ENCODE data around the gene RBSN. TPM values are rescaled to one million over a fixed set of nuclear protein-coding genes. Genes with fewer than 3 reads are reported as not detected.

The RBSN gene
- total and polyA plus RNA-seq, 2 donors (not counting 1 experiment from before 2014, with no cell fraction given): 10.0 to 26.8 TPM

DNA sequence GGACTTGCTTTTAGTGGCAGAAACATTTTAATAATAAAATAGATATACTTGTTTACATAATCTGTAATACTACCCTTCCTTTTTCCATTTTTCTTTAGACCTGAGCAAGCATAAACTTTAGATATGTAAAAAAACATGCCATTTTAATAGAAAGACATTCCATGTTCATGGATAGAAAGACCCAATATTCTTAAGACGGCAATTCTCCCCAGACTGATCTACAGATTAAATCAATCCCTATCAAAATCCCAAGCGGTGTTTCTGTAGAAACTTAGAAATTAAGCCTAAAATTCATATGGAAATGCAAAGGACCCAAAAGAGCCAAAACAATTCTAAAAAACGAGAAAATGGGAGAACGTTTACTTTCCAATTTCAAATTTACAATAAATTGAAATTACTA lies 45.4 kb downstream of the RBSN start:
- TF ChIP-seq, protein P1, sequence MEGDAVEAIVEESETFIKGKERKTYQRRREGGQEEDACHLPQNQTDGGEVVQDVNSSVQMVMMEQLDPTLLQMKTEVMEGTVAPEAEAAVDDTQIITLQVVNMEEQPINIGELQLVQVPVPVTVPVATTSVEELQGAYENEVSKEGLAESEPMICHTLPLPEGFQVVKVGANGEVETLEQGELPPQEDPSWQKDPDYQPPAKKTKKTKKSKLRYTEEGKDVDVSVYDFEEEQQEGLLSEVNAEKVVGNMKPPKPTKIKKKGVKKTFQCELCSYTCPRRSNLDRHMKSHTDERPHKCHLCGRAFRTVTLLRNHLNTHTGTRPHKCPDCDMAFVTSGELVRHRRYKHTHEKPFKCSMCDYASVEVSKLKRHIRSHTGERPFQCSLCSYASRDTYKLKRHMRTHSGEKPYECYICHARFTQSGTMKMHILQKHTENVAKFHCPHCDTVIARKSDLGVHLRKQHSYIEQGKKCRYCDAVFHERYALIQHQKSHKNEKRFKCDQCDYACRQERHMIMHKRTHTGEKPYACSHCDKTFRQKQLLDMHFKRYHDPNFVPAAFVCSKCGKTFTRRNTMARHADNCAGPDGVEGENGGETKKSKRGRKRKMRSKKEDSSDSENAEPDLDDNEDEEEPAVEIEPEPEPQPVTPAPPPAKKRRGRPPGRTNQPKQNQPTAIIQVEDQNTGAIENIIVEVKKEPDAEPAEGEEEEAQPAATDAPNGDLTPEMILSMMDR (conservative IDR thresholded peaks at IDR 0.05 in 1 of 2, IDR thresholded peaks at IDR 0.05 in 1 of 2; ENCODE audit: low read depth in 1 of 2, low read length in 2 of 2): no peak
- no peak for TF ChIP-seq EZH2 (IDR thresholded peaks at IDR 0.05; ENCODE audit: low read length, missing control alignments)
- no peak overlapping the region for H3K27ac ChIP-seq (ENCODE audit: insufficient read depth, low read length)
- H3K4me3 ChIP-seq (replicated peaks in 1 of 4; ENCODE audit: control extremely low read depth in 1 of 4, insufficient read depth in 1 of 4, low read depth in 3 of 4, low read length in 4 of 4): no peak overlapping the region
- no peaks in the 10 kb centered on the region for H3K9me3 ChIP-seq (ENCODE audit: control insufficient read depth, insufficient read depth, low read depth, low read length)
- H3K4me2 ChIP-seq (ENCODE audit: extremely low read depth, insufficient read depth, low read length): no peak overlapping the region
- H3K36me3 ChIP-seq (ENCODE audit: control insufficient read depth, insufficient read depth, low read length): peaks cover 16% of the 10 kb centered on the region
- H3K4me1 ChIP-seq (ENCODE audit: control insufficient read depth, extremely low read depth, insufficient read depth, low read length): no peaks in the 10 kb centered on the region
- H3K27me3 ChIP-seq (ENCODE audit: control insufficient read depth, insufficient read depth, low read length): no peaks in the 10 kb centered on the region
- DNase-seq (ENCODE audit: low read depth in 2 of 2): no peak
- no peaks in the 10 kb centered on the region for H4K20me1 ChIP-seq (ENCODE audit: control insufficient read depth, extremely low read depth, insufficient read depth, low read length)
- H3K9ac ChIP-seq (ENCODE audit: insufficient read depth, low read length): no peak overlapping the region
- H2AFZ ChIP-seq (ENCODE audit: low read length): no peak overlapping the region
- H3K79me2 ChIP-seq (ENCODE audit: control insufficient read depth, insufficient read depth, low read length): peaks cover 18% of the 10 kb centered on the region

DNA sequence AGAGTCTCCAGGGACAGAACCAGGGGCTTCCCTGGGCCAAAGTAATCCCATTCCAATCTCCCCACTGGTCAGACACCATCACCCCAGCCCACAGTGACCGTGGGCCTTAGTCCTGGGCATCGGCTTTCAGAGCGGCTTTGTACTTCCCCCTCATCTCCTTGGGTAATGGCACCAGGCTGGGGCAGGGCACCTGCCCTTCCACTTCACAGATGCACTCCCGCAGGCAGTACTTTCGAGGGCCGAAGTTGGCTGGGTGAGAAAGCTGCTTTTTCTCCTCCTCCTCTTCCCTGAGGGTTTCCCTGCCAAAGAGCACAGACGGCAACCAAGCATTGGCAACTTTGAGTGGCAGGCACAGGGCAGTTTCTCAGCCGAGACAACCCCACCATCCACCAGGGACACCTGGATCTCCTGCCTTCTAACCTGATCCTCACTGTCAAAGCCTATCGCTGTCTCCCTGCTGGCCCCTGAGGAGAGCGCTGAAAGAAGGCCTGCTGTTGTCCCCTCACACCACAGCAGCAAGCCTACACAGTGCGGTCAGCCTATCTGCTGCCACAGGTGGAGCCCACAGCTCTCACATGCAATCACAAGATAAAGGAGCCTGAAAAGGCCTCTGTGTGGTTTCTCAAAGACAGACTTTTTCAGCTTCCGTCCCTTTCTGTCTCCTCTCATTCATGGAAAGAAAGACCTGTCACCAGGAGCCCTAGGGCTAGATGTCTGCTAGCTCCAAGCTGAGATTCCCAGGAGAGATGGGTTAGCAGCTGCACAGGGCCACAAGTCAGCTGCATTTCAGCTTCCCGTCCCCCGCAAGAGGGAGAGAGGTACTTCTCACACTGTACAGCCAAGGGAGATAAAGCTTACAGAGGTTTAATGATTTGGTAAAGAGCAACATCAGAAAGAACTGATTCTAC lies 46.4 kb downstream of the RBSN start:
- Histone ChIP-seq H3K79me2 (ENCODE audit: control insufficient read depth, insufficient read depth, low read length) (peaks cover 18% of the 10 kb centered on the region), H2AFZ (ENCODE audit: low read length) (no peak overlapping the region), H4K20me1 (ENCODE audit: control insufficient read depth, extremely low read depth, insufficient read depth, low read length) (no peaks in the 10 kb centered on the region), H3K4me2 (ENCODE audit: extremely low read depth, insufficient read depth, low read length) (no peak overlapping the region), H3K4me3 (replicated peaks in 1 of 4; ENCODE audit: control extremely low read depth in 1 of 4, insufficient read depth in 1 of 4, low read depth in 3 of 4, low read length in 4 of 4) (no peak overlapping the region), H3K9ac (ENCODE audit: insufficient read depth, low read length) (no peak overlapping the region), H3K9me3 (ENCODE audit: control insufficient read depth, insufficient read depth, low read depth, low read length) (no peaks in the 10 kb centered on the region), H3K27ac (ENCODE audit: insufficient read depth, low read length) (no peak overlapping the region), H3K36me3 (ENCODE audit: control insufficient read depth, insufficient read depth, low read length) (peaks cover 16% of the 10 kb centered on the region), H3K27me3 (ENCODE audit: control insufficient read depth, insufficient read depth, low read length) (no peaks in the 10 kb centered on the region), H3K4me1 (ENCODE audit: control insufficient read depth, extremely low read depth, insufficient read depth, low read length) (no peaks in the 10 kb centered on the region)
- no peak for DNase-seq (ENCODE audit: low read depth in 2 of 2)
- no peak for TF ChIP-seq EZH2 (IDR thresholded peaks at IDR 0.05; ENCODE audit: low read length, missing control alignments)

DNA sequence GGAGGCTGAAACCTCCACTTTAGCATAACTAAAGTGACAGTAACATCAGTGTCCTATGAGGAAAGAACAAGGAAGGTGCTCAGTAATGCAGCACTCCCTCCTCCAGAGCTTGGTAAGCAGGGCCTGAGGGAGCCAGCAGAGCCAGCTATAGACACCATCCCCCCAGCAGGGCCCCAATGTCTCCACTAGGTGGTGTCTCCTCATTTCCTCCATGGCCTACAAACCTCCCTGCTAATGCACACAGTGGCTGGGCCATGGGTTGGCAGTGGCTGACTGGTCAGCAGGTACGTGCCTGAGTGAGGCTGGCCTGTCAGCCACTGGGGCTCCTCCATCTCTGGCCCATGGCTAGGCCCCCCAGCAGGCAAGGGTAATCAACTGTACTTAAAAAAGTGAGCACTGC lies 47.4 kb downstream of the RBSN start:
- TF ChIP-seq, protein P1 (conservative IDR thresholded peaks at IDR 0.05 in 1 of 2, IDR thresholded peaks at IDR 0.05 in 1 of 2; ENCODE audit: low read depth in 1 of 2, low read length in 2 of 2): peak; percentile 50 to 71
- TF ChIP-seq EZH2 (IDR thresholded peaks at IDR 0.05; ENCODE audit: low read length, missing control alignments): no peak
- Histone ChIP-seq H3K9ac (ENCODE audit: insufficient read depth, low read length) (no peak overlapping the region), H3K27me3 (ENCODE audit: control insufficient read depth, insufficient read depth, low read length) (no peaks in the 10 kb centered on the region), H3K27ac (ENCODE audit: insufficient read depth, low read length) (no peak overlapping the region), H4K20me1 (ENCODE audit: control insufficient read depth, extremely low read depth, insufficient read depth, low read length) (no peaks in the 10 kb centered on the region), H2AFZ (ENCODE audit: low read length) (no peak overlapping the region), H3K79me2 (ENCODE audit: control insufficient read depth, insufficient read depth, low read length) (peaks cover 12% of the 10 kb centered on the region), H3K4me2 (ENCODE audit: extremely low read depth, insufficient read depth, low read length) (no peak overlapping the region), H3K4me1 (ENCODE audit: control insufficient read depth, extremely low read depth, insufficient read depth, low read length) (no peaks in the 10 kb centered on the region), H3K9me3 (ENCODE audit: control insufficient read depth, insufficient read depth, low read depth, low read length) (no peaks in the 10 kb centered on the region), H3K4me3 (replicated peaks in 1 of 4; ENCODE audit: control extremely low read depth in 1 of 4, insufficient read depth in 1 of 4, low read depth in 3 of 4, low read length in 4 of 4) (no peak overlapping the region), H3K36me3 (ENCODE audit: control insufficient read depth, insufficient read depth, low read length) (peaks cover 16% of the 10 kb centered on the region)
- peak; percentile 6 to 17 for DNase-seq (ENCODE audit: low read depth in 2 of 2)
